Kidney glomerular epithelial cell (primary cell): ENCODE measurements around the gene IQCB1.
"Not testable (repeated sequence)": the region's sequence is repeated elsewhere in the genome, so short reads cannot be mapped to it uniquely, and the experiment has no call there.

Experiments used
- DNase-seq: peaks from one replicate; lab custom pipeline; 2025; lab: John Stamatoyannopoulos, UW

IQCB1 gene, protein sequence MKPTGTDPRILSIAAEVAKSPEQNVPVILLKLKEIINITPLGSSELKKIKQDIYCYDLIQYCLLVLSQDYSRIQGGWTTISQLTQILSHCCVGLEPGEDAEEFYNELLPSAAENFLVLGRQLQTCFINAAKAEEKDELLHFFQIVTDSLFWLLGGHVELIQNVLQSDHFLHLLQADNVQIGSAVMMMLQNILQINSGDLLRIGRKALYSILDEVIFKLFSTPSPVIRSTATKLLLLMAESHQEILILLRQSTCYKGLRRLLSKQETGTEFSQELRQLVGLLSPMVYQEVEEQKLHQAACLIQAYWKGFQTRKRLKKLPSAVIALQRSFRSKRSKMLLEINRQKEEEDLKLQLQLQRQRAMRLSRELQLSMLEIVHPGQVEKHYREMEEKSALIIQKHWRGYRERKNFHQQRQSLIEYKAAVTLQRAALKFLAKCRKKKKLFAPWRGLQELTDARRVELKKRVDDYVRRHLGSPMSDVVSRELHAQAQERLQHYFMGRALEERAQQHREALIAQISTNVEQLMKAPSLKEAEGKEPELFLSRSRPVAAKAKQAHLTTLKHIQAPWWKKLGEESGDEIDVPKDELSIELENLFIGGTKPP

DNA sequence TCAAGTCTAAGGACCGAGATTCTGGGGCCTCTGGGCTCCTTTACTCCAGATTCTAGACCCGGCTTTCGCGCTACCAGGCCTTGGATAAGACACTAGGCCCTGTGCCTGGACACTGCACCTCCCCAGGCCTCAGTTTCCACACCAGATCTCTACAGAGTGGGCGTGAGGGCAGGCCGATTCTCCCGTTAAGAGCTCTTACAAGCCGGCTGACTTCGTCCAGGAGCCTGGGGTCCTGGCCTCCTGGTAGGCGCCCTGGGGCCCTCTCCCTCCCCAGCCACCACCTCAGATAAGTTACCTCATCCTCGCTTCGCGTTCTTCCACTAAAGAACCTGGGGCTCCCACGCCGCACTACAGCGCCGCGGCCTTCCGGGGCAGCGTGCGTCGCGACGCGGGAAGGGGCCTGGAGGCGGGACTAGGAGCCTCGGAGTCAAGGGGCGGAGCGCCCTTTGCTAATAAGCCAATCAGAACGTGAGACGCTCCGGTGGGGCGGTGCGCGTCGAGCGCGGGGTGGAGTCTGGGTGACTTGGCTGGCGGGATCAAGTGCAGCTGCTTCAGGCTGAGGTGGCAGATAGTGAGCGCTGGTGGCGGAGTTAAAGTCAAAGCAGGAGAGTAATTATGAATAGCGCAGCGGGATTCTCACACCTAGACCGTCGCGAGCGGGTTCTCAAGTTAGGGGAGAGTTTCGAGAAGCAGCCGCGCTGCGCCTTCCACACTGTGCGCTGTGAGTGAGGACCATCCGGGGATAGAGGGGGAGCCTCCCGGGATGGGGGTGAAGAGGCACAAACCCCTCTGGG lies at the start of gene IQCB1, which contains the start of gene EAF2:
TSS of gene IQCB1 (minus strand) at position 390 of the 794 bp plus-strand sequence. CDS start 6,100 bp downstream, outside the sequence.
TSS of gene EAF2 (plus strand) at position 539 of the 794 bp plus-strand sequence. CDS start at position 616, 77 bp downstream.
- peak; percentile 95 for DNase-seq

DNA sequence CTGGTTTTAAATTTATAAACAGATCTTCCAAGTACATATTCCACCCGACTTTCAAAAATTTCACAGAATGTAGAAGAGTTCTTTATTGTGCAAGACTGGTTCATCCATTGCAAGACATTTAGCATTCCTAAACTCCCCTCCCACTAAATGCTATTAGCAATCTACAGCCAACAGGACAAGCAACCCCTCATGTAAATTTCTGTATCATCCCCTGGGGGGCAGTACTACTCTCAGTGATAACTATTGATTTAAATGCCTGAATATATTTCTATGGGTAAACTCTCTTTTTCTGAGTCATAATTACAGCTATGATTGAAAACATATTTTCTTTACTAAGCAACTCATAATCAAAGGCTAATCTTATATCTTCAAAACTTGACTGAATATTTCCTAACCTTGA lies 48.6 kb upstream of the IQCB1 start:
- DNase-seq = peak; percentile 27

GRCh38 chr3:121878411-121878810 lies 43.6 kb upstream of the IQCB1 start:
- no peak for DNase-seq

DNA sequence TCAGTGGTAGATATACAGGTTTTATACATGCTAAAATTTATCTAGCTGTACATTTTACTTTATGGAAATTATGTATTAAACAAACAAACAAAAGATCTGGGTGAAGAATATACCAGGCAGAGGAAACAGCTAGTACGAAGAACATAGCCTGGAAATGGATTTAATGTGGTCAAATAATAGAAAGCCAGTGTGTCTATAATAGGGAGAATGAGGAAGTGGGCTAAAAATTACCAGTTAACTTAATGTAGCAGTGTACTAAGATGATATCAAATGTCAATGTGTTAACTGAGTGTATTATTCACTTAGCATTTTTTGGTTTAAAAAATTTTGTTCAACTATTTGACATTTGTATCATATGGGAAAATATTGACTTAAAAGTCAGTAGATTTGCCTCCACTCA lies 36.6 kb upstream of the IQCB1 start:
- no peak for DNase-seq

GRCh38 chr3:121870717-121871116 lies 35.9 kb upstream of the IQCB1 start:
- no peak for DNase-seq

DNA sequence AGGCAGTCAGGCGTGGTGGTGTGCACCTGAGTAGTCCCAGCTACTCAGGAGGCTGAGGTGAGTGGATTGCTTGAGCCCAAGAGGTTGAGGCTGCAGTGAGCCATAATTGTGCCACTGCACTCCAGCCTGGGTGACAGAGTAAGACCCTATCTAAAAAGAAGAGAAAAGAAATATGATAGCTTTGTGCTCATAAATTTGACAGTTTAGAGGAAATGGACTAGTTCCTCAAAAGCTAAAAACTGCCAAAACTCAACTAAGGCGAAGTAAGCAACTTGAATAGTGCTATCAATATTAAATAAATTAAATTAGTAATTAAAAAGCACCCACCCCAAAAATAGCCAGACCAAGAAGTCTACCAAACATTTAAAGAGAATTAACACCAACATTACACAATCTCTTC lies 34.9 kb upstream of the IQCB1 start:
- DNase-seq = no peak

DNA sequence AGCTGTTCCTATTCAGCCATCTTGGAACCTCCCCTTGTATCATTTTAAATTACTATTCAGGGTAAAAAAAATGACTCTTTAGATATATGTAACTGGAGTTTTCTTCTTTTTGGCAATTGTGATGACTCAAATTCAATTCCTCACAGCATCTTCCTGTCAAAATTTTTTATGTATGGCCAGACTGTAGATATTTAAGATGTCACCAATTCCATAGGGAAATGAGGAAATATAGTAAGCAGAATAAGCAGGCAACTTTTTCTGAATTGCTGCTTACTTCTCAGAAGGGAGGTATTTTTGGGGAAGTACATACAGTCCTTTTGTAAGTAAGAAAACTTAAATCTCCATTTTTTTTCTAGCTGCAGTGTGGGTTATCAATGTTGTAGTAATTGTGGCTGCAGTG lies 28.9 kb upstream of the IQCB1 start:
- DNase-seq = no peak

GRCh38 chr3:121863247-121863646 lies 28.4 kb upstream of the IQCB1 start:
- DNase-seq = not testable (repeated sequence)

- not testable (repeated sequence) for DNase-seq
Observed at GRCh38 chr3:121857778-121858177, 22.9 kb upstream of the IQCB1 start.

DNA sequence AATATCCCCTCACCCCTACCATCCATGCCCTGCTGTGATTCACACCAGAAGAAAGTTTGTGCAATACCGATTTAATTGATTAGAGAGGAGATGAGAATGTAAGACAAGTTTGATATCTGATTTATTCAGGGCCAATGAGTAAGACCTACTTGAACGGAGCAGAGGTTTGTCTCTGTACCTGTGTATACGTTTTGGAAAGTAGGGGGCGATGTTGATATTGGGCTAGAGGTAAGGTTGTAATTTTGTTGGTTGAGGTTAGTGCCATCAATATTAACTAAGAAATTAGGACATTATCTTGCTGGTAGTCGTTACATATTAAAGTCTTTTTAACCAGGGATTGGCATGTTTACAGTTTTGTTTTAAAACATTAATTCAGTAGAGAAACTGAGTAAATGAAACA lies 20.7 kb upstream of the IQCB1 start:
- DNase-seq = no peak

DNA sequence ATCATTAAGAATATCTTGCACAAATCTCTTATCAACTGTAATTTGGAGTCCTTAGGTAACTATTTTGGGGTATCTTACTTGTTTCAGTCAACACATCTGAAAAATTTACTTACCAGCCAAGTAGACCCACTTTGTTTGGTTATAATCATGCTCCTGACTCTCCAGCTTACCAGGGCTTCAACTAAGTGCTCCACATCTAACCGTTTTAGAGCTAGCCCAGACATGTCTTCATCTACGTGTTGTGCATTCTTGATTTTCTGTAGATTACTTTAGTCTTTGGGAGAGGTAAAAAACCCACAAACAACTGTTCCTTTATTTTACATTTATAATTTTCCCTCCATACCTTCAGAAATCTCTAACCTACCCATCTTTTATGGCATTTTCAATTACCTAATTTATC lies 17.4 kb upstream of the IQCB1 start:
- no peak for DNase-seq

DNA sequence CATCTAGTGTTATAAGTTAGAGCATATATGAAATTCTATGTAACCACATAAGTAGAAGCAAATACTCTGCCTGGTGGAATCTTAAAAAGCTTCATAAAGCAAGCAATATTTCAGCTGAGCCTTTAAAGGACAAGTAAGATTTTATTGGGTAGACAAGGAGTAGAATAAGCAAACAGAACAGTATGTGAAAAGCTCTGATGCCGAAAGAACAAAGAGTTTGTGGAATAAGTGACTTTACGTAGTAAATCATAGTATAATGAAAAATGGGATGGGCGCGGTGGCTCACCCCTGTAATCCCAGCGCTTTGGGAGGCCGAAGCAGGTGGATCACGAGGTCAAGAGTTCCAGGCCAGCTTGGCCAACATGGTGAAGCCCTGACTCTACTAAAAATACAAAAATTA lies 10.0 kb upstream of the IQCB1 start:
- no peak for DNase-seq

DNA sequence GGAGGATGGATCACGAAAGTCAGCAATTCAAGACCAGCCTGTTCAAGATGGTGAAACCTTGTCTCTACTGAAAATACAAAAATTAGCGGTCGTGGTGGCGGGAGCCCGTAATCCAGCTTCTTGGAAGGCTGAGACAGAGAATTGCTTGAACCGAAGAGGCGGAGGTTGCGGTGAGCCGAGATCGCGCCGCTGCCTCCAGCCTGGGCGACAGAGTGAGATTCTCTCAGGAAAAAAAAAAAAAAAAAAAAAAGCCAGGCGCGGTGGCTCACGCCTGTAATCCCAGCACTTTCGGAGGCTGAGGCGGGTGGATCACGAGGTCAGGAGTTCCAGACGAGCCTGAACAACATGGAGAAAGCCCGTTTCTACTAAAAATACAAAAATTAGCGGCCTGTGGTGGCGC lies 5.1 kb upstream of the IQCB1 start:
- no peak for DNase-seq

- no peak for DNase-seq
Observed at GRCh38 chr3:121836481-121836880, 1.6 kb upstream of the IQCB1 start.

DNA sequence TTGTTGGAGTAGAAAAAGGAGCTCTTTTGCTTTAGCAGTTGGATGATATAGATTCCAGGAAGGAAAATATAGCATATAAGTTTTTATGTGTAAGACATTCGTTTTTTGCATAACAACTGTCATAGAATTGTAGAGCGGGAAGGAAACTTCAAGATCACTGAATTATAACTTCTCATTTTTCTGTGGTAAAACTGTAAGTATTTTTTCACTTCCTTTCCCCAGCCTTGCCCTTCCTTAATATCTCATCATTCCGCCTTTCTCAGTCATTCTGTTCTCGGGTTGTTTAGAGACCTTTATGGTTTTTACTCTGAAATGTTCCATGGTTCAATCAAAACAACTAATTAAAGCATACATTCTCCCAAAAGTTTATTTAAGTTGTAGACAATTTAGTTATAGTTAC lies 1.2 kb upstream of the IQCB1 start:
- no peak for DNase-seq

GRCh38 chr3:121835465-121835801 lies 573 bp upstream of the IQCB1 start:
- DNase-seq = no peak

DNA sequence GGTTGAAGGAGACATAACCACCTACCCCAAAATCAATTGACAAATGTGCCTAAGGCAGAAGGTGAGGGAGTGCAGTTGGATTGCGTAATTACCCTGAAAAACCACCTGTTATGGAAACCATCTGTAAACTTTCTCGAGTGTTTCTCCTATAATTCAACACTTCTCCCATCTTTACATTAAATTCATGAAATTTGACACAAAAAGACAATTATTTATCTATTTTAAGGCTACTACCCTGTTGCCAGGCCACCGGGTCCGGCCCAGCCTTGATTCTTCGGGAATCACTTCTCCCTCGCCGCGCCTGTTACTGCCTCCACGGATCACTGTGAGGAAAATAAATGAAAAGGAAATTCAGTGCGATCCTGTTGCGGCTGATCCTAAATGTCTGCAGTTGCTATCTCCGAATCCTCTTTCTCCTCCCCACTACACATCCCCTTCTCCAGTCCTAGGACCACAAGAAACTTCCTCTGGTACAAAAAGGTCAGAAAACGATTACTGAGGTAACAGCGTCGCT lies 646 bp downstream of the IQCB1 start:
- DNase-seq = no peak

DNA sequence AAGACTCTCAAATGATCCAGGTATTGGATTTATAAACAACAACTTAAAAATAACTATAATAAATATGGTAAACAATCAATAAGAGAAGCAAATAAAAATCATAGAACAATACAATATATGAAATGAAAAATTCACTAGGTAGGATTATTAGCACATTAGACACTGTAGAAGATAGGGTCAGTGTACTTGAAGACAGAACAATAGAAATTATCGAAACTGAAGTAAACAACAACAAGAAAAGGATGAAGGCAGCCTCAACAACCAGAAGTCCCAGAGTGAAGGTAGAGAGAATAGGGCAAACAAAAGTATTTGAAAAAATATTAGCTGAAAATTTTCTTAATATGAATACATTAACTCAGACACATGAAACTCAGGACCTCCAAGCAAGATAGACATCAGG lies 11.9 kb downstream of the IQCB1 start:
- DNase-seq = no peak

DNA sequence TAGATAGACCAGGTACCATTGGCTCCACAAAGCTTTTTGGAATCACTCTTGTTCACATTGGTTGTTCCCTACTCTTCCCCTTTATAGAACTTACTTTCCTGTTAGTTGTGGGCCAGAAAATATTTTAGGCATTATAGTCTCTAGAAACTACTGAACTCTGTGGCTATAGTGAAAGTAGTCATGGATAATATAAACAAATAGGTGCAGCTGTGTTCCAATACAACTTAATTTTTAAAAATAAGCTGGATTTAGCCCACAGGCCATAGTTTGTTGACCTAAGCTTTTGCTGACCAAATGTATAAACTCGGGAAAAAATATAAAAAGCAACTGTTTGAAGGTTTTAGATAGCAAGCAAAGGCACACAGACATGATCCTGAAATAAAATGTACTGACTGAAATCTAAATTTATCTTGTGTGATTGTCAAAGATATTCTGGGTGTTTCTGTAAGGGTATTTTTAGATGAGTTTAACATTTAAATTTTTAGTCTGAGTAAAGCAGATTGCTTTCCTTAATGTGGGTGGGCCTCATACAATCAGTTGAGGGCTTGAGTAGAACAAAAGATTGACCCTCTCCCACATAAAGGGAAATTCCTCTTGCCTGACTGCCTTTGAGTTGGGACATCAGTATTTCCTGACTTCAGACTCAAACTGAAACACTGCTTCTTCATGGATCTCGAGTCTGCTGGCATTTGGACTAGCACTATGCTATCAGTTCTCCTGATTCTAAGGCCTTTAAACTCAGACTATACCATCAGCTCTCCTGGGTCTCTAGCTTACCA lies 13.2 kb downstream of the IQCB1 start:
- DNase-seq = no peak

DNA sequence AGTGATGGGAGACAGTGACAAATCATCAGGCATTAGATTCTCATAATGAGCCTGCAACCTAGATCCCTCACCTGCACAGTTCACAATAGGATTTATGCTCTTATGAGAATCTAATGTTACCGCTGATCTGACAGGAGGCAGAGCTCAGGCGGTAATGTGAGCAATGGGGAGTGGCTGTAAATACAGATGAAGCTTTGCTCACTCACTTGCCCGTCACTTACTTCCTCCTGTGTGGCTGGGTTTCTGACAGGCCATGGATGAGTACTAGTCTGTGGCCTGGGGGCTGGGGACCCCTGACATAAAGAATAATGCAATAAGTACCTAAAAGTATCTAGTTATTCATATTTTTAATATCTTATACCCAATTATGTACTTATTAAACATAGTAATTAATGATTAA lies 15.6 kb downstream of the IQCB1 start:
- DNase-seq = no peak

GRCh38 chr3:121818578-121818977 lies 16.3 kb downstream of the IQCB1 start:
- no peak for DNase-seq

- no peak for DNase-seq
Observed at GRCh38 chr3:121817753-121818152, 17.1 kb downstream of the IQCB1 start.
